HepG2 (cell line): ENCODE data around the gene PEX11G. TPM values are rescaled to one million over a fixed set of nuclear protein-coding genes. Genes with fewer than 3 reads are reported as not detected.

Experiments used
- ATRX ChIP-seq: sonication (generic); formaldehyde crosslinking; IDR thresholded peaks from 2 replicates; pipeline ENCODE4 v1.4.0; 2020; ENCODE audit warnings: missing genetic modification reagents, borderline replicate concordance
- BCL6 ChIP-seq: IDR thresholded peaks from 2 replicates; pipeline ENCODE4 v1.6.1; 2016; ENCODE audit warnings: missing genetic modification reagents, missing compliant biosample characterization
- CTCF ChIP-seq: sonication (generic); formaldehyde crosslinking; IDR thresholded peaks from 2 replicates; pipeline ENCODE4 v1.5.0; 2020; ENCODE audit warnings: mild to moderate bottlenecking, missing genetic modification reagents, moderate library complexity
- E2F5 ChIP-seq: sonication (generic); formaldehyde crosslinking; conservative IDR thresholded peaks from 2 replicates; pipeline ENCODE4 v1.4.0; 2020; ENCODE audit warnings: missing genetic modification reagents
- EP300 ChIP-seq, 3 experiments: sonication (generic) in 1 of 3; formaldehyde crosslinking in 1 of 3; IDR thresholded peaks; 2 replicates each; pipeline versions ENCODE4 v1.5.1 to v1.6.1; 2011 to 2020; ENCODE audit warnings: low read depth in 2 of 3, low read length in 2 of 3, borderline replicate concordance in 1 of 3, improper control_type of control experiment in 1 of 3, mild to moderate bottlenecking in 1 of 3, missing genetic modification reagents in 1 of 3, moderate library complexity in 1 of 3
- GLMP ChIP-seq: sonication (generic); formaldehyde crosslinking; IDR thresholded peaks from 2 replicates; pipeline ENCODE4 v1.9.0; 2021; ENCODE audit warnings: missing genetic modification reagents, mild to moderate bottlenecking, borderline replicate concordance
- KLF15 ChIP-seq: sonication (generic); formaldehyde crosslinking; IDR thresholded peaks from 2 replicates; pipeline ENCODE4 v1.8.1; 2023; ENCODE audit warnings: borderline replicate concordance, mild to moderate bottlenecking, inconsistent platforms, missing genetic modification reagents, mixed read lengths
- MBNL3 ChIP-seq: fragments of 250-450 bp; sonication (Bioruptor Pico); conservative IDR thresholded peaks from 2 replicates; pipeline ENCODE4 v1.8.0; 2022; ENCODE audit warnings: mild to moderate bottlenecking, inconsistent platforms
- NFKB2 ChIP-seq: sonication (generic); formaldehyde crosslinking; IDR thresholded peaks from 2 replicates; pipeline ENCODE4 v1.4.0; 2020; ENCODE audit warnings: missing genetic modification reagents, borderline replicate concordance
- REXO4 ChIP-seq: sonication (generic); formaldehyde crosslinking; IDR thresholded peaks from 2 replicates; pipeline ENCODE4 v1.8.0; 2022; ENCODE audit warnings: missing genetic modification reagents, mild to moderate bottlenecking, borderline replicate concordance
- RFXANK ChIP-seq: IDR thresholded peaks from 2 replicates; pipeline ENCODE4 v1.6.1; 2016
- RXRA ChIP-seq: sonication (generic); formaldehyde crosslinking; IDR thresholded peaks from 2 replicates; pipeline ENCODE4 v1.5.1; 2020; ENCODE audit warnings: missing genetic modification reagents
- SOX5 ChIP-seq: IDR thresholded peaks from 2 replicates; pipeline ENCODE4 v1.6.1; 2016; ENCODE audit warnings: borderline replicate concordance
- THAP7 ChIP-seq: sonication (generic); formaldehyde crosslinking; IDR thresholded peaks from 2 replicates; pipeline ENCODE4 v1.8.1; 2023; ENCODE audit warnings: mild to moderate bottlenecking, missing genetic modification reagents
- ZBED4 ChIP-seq: sonication (generic); formaldehyde crosslinking; IDR thresholded peaks from 2 replicates; pipeline ENCODE4 v1.4.0; 2020; ENCODE audit warnings: missing genetic modification reagents, borderline replicate concordance
- ZNF317 ChIP-seq: sonication (generic); formaldehyde crosslinking; IDR thresholded peaks from 2 replicates; pipeline ENCODE4 v1.5.0; 2020; ENCODE audit warnings: mild to moderate bottlenecking, missing genetic modification reagents
- ZNF431 ChIP-seq: sonication (generic); formaldehyde crosslinking; IDR thresholded peaks from 2 replicates; pipeline ENCODE4 v1.9.0; 2022; ENCODE audit warnings: missing genetic modification reagents, low read depth, mild to moderate bottlenecking, borderline replicate concordance
- ZNF557 ChIP-seq: sonication (generic); formaldehyde crosslinking; IDR thresholded peaks from 2 replicates; pipeline ENCODE4 v1.4.0; 2020; ENCODE audit warnings: missing genetic modification reagents
- ZNF598 ChIP-seq: sonication (generic); formaldehyde crosslinking; IDR thresholded peaks from 2 replicates; pipeline ENCODE4 v1.5.1; 2020; ENCODE audit warnings: mild to moderate bottlenecking, missing genetic modification reagents, borderline replicate concordance
- ZNF652 ChIP-seq: IDR thresholded peaks from 2 replicates; pipeline ENCODE4 v1.6.1; 2016; ENCODE audit warnings: low read depth, borderline replicate concordance
- ZNF891 ChIP-seq: sonication (generic); formaldehyde crosslinking; IDR thresholded peaks from 2 replicates; pipeline ENCODE4 v1.5.0; 2020; ENCODE audit warnings: mild to moderate bottlenecking, missing genetic modification reagents
- polyA plus RNA-seq, 8 experiments: library from polyadenylated mRNA; depleted of rRNA in 3 of 8; stranded (reverse) in 7 of 8; unstranded in 1 of 8; fragments of >200 nt; fragmentation: Illumina TruSeq in 4 of 8; extraction: Trizol in 4 of 8; gene quantifications; 2 replicates each; pipeline versions ENCODE4 v1.2.1 to v1.2.3, GENCODE V29; 2011 to 2016; ENCODE audit warnings: low read depth in 4 of 8, missing spikeins in 1 of 8, mixed read lengths in 1 of 8; ENCODE audit not compliant: insufficient read depth in 1 of 8
- total RNA-seq, 5 experiments: library from RNA; depleted of rRNA; stranded (reverse); fragments of >200 nt; fragmentation: Illumina TruSeq; extraction: Trizol; gene quantifications; 2 replicates each; pipeline ENCODE4 v1.2.3, GENCODE V29; 2016; ENCODE audit warnings: low read depth in 1 of 5

The PEX11G gene
- total and polyA plus RNA-seq, 2 of the 13 experiments (the other 11 are each of a cell fraction or from before 2014, with no cell fraction given): not detected

- TF ChIP-seq GLMP (no peak), REXO4 (CRISPR knock-in tag) (no peak), MBNL3 (no peak), E2F5 (no peak), ZNF557 (CRISPR knock-in tag) (0 out of 2 replicates have a peak, but pooled peaks have one; percentile 22), RFXANK (no peak), CTCF (CRISPR knock-in tag) (peak; percentile 57), ZNF431 (CRISPR knock-in tag) (no peak), RXRA (CRISPR knock-in tag) (peak; percentile 74), ZNF598 (CRISPR knock-in tag) (no peak), ZBED4 (CRISPR knock-in tag) (peak; percentile 57; the same call in 1 of the 2 replicates), ZNF652 (CRISPR knock-in tag) (no peak), BCL6 (CRISPR knock-in tag) (no peak), NFKB2 (CRISPR knock-in tag) (peak; percentile 57; the same call in 1 of the 2 replicates), KLF15 (CRISPR knock-in tag) (no peak), THAP7 (CRISPR knock-in tag) (0 out of 2 replicates have a peak, but pooled peaks have one; percentile 45), EP300 (IDR thresholded peaks at IDR 0.05; ENCODE audit: low read depth in 2 of 2, low read length in 2 of 2) (no peak), EP300 (CRISPR knock-in tag; IDR thresholded peaks at IDR 0.05; ENCODE audit: borderline replicate concordance) (no peak), ZNF317 (CRISPR knock-in tag) (0 out of 2 replicates have a peak, but pooled peaks have one; percentile 48), ATRX (no peak), ZNF891 (CRISPR knock-in tag) (0 out of 2 replicates have a peak, but pooled peaks have one; percentile 42), SOX5 (CRISPR knock-in tag) (peak; percentile 49; the same call in 1 of the 2 replicates)
Measured at GRCh38 chr19:7494416-7495098, 5.7 kb upstream of the PEX11G start (continued).
